Stimulated activated CD4-positive, alpha-beta T cell treated with anti-CD3 and anti-CD28 coated beads, Interleukin-2, amount 100 ng/mL, for 24 hours (primary cell): ENCODE measurements around the gene MYL12B.
"Not testable (repeated sequence)": the region's sequence is repeated elsewhere in the genome, so short reads cannot be mapped to it uniquely, and the experiment has no call there.

Source experiments
- DNase-seq, 2 donors: peaks; one replicate each; pipeline ENCODE4 v3.0.0-alpha.2; 2020

Gene MYL12B

GRCh38 chr18:3261373-3262233 lies at the start of gene MYL12B:
Gene MYL12B (plus strand): TSS chr18:3262133. CDS start chr18:3272899, 10,766 bp downstream.
- peak; percentile 77 to 80 for DNase-seq

GRCh38 chr18:3212657-3213056 lies 49.3 kb upstream of the MYL12B start:
- DNase-seq: no peak

- DNase-seq: no peak
Measured at GRCh38 chr18:3213300-3214059, 48.5 kb upstream of the MYL12B start.

GRCh38 chr18:3214855-3215637 lies 46.9 kb upstream of the MYL12B start:
- DNase-seq: no peak

- DNase-seq: no peak
Measured at GRCh38 chr18:3216987-3217386, 44.9 kb upstream of the MYL12B start.

GRCh38 chr18:3217948-3218647 lies 43.8 kb upstream of the MYL12B start:
- no peak for DNase-seq

- DNase-seq: no peak
Measured at GRCh38 chr18:3218819-3219218, 43.1 kb upstream of the MYL12B start.

- DNase-seq: no peak
Measured at GRCh38 chr18:3219241-3219630, 42.7 kb upstream of the MYL12B start.

- DNase-seq: no peak
Measured at GRCh38 chr18:3219631-3220335, 42.1 kb upstream of the MYL12B start, which contains the start of gene MYOM1. Gene MYOM1 (minus strand): TSS chr18:3219968. CDS start chr18:3215223, 4,745 bp downstream.

- not testable (repeated sequence) for DNase-seq
Measured at GRCh38 chr18:3220868-3221267, 41.1 kb upstream of the MYL12B start.

GRCh38 chr18:3221496-3221895 lies 40.4 kb upstream of the MYL12B start:
- no peak for DNase-seq

- no peak for DNase-seq
Measured at GRCh38 chr18:3223356-3223755, 38.6 kb upstream of the MYL12B start.

- DNase-seq: no peak
Measured at GRCh38 chr18:3224223-3224622, 37.7 kb upstream of the MYL12B start.

GRCh38 chr18:3225588-3225987 lies 36.3 kb upstream of the MYL12B start:
- DNase-seq: no peak

GRCh38 chr18:3226048-3226447 lies 35.9 kb upstream of the MYL12B start:
- DNase-seq: no peak

- no peak for DNase-seq
Measured at GRCh38 chr18:3230401-3231334, 31.3 kb upstream of the MYL12B start.

- no peak for DNase-seq
Measured at GRCh38 chr18:3233004-3233403, 28.9 kb upstream of the MYL12B start.

GRCh38 chr18:3233433-3234168 lies 28.3 kb upstream of the MYL12B start:
- no peak for DNase-seq

- peak in 1 of 2 donors; percentile 10 for DNase-seq
Measured at GRCh38 chr18:3234457-3234856, 27.5 kb upstream of the MYL12B start.

GRCh38 chr18:3235846-3236245 lies 26.1 kb upstream of the MYL12B start:
- DNase-seq: no peak
